ENCODE data around the gene RBM4B. TPM values are rescaled to one million over a fixed set of nuclear protein-coding genes. Genes with fewer than 3 reads are reported as not detected.
A peak's percentile ranks its signal among the peaks of the same experiment; 100 is the strongest.

The RBM4B gene
- total and polyA plus RNA-seq, 2 of the 13 experiments (the other 11 are each of a cell fraction or from before 2014, with no cell fraction given) = 25.8 to 32.4 TPM

GRCh38 chr11:66628061-66628603 is 49.6 kb downstream of the RBM4B start:
- FAIRE-seq = no peak
- TSS peak; percentile 5 for BruUV-seq (replicated peaks)
- POLR2A ChIA-PET = interaction anchor here (0.9 to 2.8 kb wide), 2 partner anchors 10 to 12 kb away, joined by 4 to 19 read pairs; partner anchors contain the start of genes RBM14 and RBM4

GRCh38 chr11:66626926-66627325 is 50.8 kb downstream of the RBM4B start:
- POLR2A ChIA-PET = interaction anchor here (1.2 to 2.8 kb wide), 2 partner anchors 11 to 34 kb away, joined by 3 to 19 read pairs; partner anchors contain the start of genes CCDC87 and RBM4
- Histone ChIP-seq H3K4me1 (ENCODE audit: insufficient read depth, low read length) (peaks cover 18% of the 10 kb centered on the region), H3K9ac (ENCODE audit: insufficient read depth, low read depth, low read length) (no peak overlapping the region), H4K20me1 (ENCODE audit: insufficient read depth, low read length) (peaks cover 42% of the 10 kb centered on the region), H3K4me3 (replicated peaks in 1 of 3; ENCODE audit: insufficient read depth in 1 of 3, low read depth in 2 of 3, low read length in 3 of 3) (no peak overlapping the region), H3K27me3 (ENCODE audit: control insufficient read depth in 1 of 2, insufficient read depth in 2 of 2, low read length in 2 of 2) (no peaks in the 10 kb centered on the region), H3K79me2 (ENCODE audit: insufficient read depth, low read length) (peaks cover 95% of the 10 kb centered on the region), H3K4me2 (ENCODE audit: low read depth, low read length) (no peak overlapping the region), H3K36me3 (replicated peaks in 1 of 2; ENCODE audit: control insufficient read depth in 1 of 2, insufficient read depth in 2 of 2, low read length in 2 of 2) (peaks cover 41 to 77% of the 10 kb centered on the region in 2 experiments), H3K9me3 (ENCODE audit: low read length) (no peaks in the 10 kb centered on the region), H3K27ac (ENCODE audit: extremely low read length, insufficient read depth, low read length) (no peak overlapping the region), H2AFZ (ENCODE audit: low read length) (no peak overlapping the region)
- intact Hi-C loops (cut with micrococcal nuclease; ENCODE audit: unreplicated experiment) = no loop called here
- 99% methylated on average over 6 of the region's 7 CpGs for WGBS (ENCODE audit: low lambda C conversion rate)
- no peak for FAIRE-seq
- in situ Hi-C loops (cut with HindIII; ENCODE audit: extremely low pct_ligation_motif_present, low pct_unique_long_range_greater_than_20kb) = no loop called here
- CTCF ChIA-PET (ENCODE audit: low intra/inter-chr PET ratio, low total read pairs) = no interaction called here
- ATAC-seq = no peak
- no peak for DNase-seq (ENCODE audit: low spot score)
- BruUV-seq (replicated peaks) = no TSS peak
- no peak for TF ChIP-seq ZNF326 (CRISPR knock-in tag; IDR thresholded peaks at IDR 0.05; ENCODE audit: borderline replicate concordance)
- 0 out of 2 replicates have a peak, but pooled peaks have one; percentile 31 for TF ChIP-seq FOXO4 (CRISPR knock-in tag; conservative IDR thresholded peaks at IDR 0.05)

More at GRCh38 chr11:66628061-66628603, 49.6 kb downstream of the RBM4B start:
- DNase-seq (ENCODE audit: low spot score) = no peak
- TF ChIP-seq ZFX (CRISPR knock-in tag; IDR thresholded peaks at IDR 0.05; ENCODE audit: low read depth) (no peak), POLR2G (IDR thresholded peaks at IDR 0.05; ENCODE audit: low read depth, low read length) (peak; percentile 28), POLR2A (IDR thresholded peaks at IDR 0.05; ENCODE audit: insufficient read depth in 1 of 2, low read depth in 2 of 2, low read length in 2 of 2) (0 out of 4 replicates have a peak, but pooled peaks of 1 of the 2 experiments have one; percentile 5)
- ATAC-seq = no peak
- H3K4me3 ChIP-seq (replicated peaks in 1 of 3; ENCODE audit: insufficient read depth in 1 of 3, low read depth in 2 of 3, low read length in 3 of 3) = no peak overlapping the region
- 97% methylated on average over 7 of the region's 7 CpGs for WGBS (ENCODE audit: low lambda C conversion rate)
- H3K36me3 ChIP-seq (replicated peaks in 1 of 2; ENCODE audit: control insufficient read depth in 1 of 2, insufficient read depth in 2 of 2, low read length in 2 of 2) = peaks cover 41 to 68% of the 10 kb centered on the region in 2 experiments
- H4K20me1 ChIP-seq (ENCODE audit: insufficient read depth, low read length) = peaks cover 35% of the 10 kb centered on the region
- in situ Hi-C loops (cut with HindIII; ENCODE audit: extremely low pct_ligation_motif_present, low pct_unique_long_range_greater_than_20kb) = no loop called here
- H3K4me1 ChIP-seq (ENCODE audit: insufficient read depth, low read length) = peaks cover 6% of the 10 kb centered on the region
- H3K27me3 ChIP-seq (ENCODE audit: control insufficient read depth in 1 of 2, insufficient read depth in 2 of 2, low read length in 2 of 2) = no peaks in the 10 kb centered on the region
- H3K27ac ChIP-seq (ENCODE audit: extremely low read length, insufficient read depth, low read length) = no peak overlapping the region
- no peak overlapping the region for H2AFZ ChIP-seq (ENCODE audit: low read length)
- H3K4me2 ChIP-seq (ENCODE audit: low read depth, low read length) = no peak overlapping the region
- peaks cover 93% of the 10 kb centered on the region for H3K79me2 ChIP-seq (ENCODE audit: insufficient read depth, low read length)
- no peaks in the 10 kb centered on the region for H3K9me3 ChIP-seq (ENCODE audit: low read length)
- intact Hi-C loops (cut with micrococcal nuclease; ENCODE audit: unreplicated experiment) = no loop called here
- no peak overlapping the region for H3K9ac ChIP-seq (ENCODE audit: insufficient read depth, low read depth, low read length)
- CTCF ChIA-PET (ENCODE audit: low intra/inter-chr PET ratio, low total read pairs) = no interaction called here

All from HepG2 (cell line).